Lung (tissue), 12 donors: ENCODE results near the gene ANKRD22. TPM values are rescaled to one million over a fixed set of nuclear protein-coding genes. Genes with fewer than 3 reads are reported as not detected.

Experiments
- ATAC-seq: fragments of 200-7000 bp; cut with Tn5 transposase; one replicate; pipeline ENCODE4 v1.9.1; 2020; ENCODE audit warnings: moderate number of reproducible peaks; ENCODE audit not compliant: insufficient read depth, low FRiP score
- DNase-seq, 3 donors: peaks; one replicate each; pipeline ENCODE4 v3.0.0-alpha.2; 2013 to 2017
- H3K27ac ChIP-seq, 2 donors: one replicate each; pipeline ENCODE4 v1.5.1; 2013; ENCODE audit warnings: mild to moderate bottlenecking in 2 of 2, moderate library complexity in 2 of 2, control low read depth in 1 of 2, inconsistent platforms in 1 of 2, low read depth in 1 of 2, low read length in 1 of 2
- H3K27me3 ChIP-seq, 3 donors: one replicate each; pipeline ENCODE4 v1.5.1; 2013; ENCODE audit warnings: low read length in 2 of 3; ENCODE audit not compliant: control insufficient read depth in 3 of 3, insufficient read depth in 3 of 3
- H3K36me3 ChIP-seq, 4 donors: one replicate each; pipeline ENCODE4 v1.5.1; 2013; ENCODE audit warnings: low read length in 4 of 4, mild to moderate bottlenecking in 1 of 4, moderate library complexity in 1 of 4; ENCODE audit not compliant: control insufficient read depth in 4 of 4, insufficient read depth in 4 of 4
- H3K4me1 ChIP-seq, 5 donors: one replicate each; pipeline ENCODE4 v1.5.1; 2013; ENCODE audit warnings: low read length in 5 of 5, mild to moderate bottlenecking in 2 of 5, moderate library complexity in 1 of 5; ENCODE audit not compliant: control insufficient read depth in 5 of 5, insufficient read depth in 5 of 5
- H3K4me3 ChIP-seq: one replicate; pipeline ENCODE4 v1.5.1; 2013; ENCODE audit warnings: mild to moderate bottlenecking, control low read depth, moderate library complexity
- H3K9ac ChIP-seq, 2 donors: one replicate each; pipeline ENCODE4 v1.5.1; 2013; ENCODE audit warnings: low read length in 2 of 2, control low read depth in 1 of 2; ENCODE audit not compliant: insufficient read depth in 1 of 2
- H3K9me3 ChIP-seq, 4 donors: one replicate each; pipeline ENCODE4 v1.5.1; 2013; ENCODE audit warnings: low read length in 3 of 4, mild to moderate bottlenecking in 1 of 4, moderate library complexity in 1 of 4; ENCODE audit not compliant: control insufficient read depth in 4 of 4, insufficient read depth in 3 of 4
- WGBS, 2 donors: extraction: QIAGEN DNeasy Blood & Tissue Kit; methylation state at CpG; one replicate each; pipeline ENCODE4 v1.1.7; 2013; 5-methylcytosine and 5-hydroxymethylcytosine counted together
- polyA plus RNA-seq, 2 donors: library from polyadenylated mRNA; stranded (reverse); fragments of 200-250 nt; gene quantifications; one replicate each; pipeline ENCODE4 v1.2.1, GENCODE V29; 2013
- total RNA-seq, 2 donors: library from RNA; depleted of rRNA in 1 of 2; stranded (reverse); fragments of >200 nt in 1 of 2; gene quantifications; one replicate each; pipeline ENCODE4 v1.2.1, GENCODE V29; 2014 to 2021
- TF ChIP-seq, protein P1 (sequence below): IDR thresholded peaks from 2 replicates; pipeline ENCODE4 v1.5.1; 2012; ENCODE audit warnings: mild to moderate bottlenecking; ENCODE audit errors: control extremely low read depth, extremely low read depth
- donor health status: control.
- donor health status: control.
- donor health status: Bipolar disorder and iron deficiency.
- donor health status: healthy.
- donor health status: DM: yes; HTN: yes; CAD: no.

Gene ANKRD22
- total and polyA plus RNA-seq, 4 donors = 1.1 to 23.1 (median 3.4) TPM

GRCh38 chr10:88781206-88781605 is 70.4 kb downstream of the ANKRD22 start:
- H3K9ac ChIP-seq = no peak overlapping the region
- no peaks in the 10 kb centered on the region for H3K27me3 ChIP-seq
- H3K27ac ChIP-seq = no peak overlapping the region
- TF ChIP-seq, protein P1, sequence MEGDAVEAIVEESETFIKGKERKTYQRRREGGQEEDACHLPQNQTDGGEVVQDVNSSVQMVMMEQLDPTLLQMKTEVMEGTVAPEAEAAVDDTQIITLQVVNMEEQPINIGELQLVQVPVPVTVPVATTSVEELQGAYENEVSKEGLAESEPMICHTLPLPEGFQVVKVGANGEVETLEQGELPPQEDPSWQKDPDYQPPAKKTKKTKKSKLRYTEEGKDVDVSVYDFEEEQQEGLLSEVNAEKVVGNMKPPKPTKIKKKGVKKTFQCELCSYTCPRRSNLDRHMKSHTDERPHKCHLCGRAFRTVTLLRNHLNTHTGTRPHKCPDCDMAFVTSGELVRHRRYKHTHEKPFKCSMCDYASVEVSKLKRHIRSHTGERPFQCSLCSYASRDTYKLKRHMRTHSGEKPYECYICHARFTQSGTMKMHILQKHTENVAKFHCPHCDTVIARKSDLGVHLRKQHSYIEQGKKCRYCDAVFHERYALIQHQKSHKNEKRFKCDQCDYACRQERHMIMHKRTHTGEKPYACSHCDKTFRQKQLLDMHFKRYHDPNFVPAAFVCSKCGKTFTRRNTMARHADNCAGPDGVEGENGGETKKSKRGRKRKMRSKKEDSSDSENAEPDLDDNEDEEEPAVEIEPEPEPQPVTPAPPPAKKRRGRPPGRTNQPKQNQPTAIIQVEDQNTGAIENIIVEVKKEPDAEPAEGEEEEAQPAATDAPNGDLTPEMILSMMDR = no peak
- ATAC-seq (no peak), DNase-seq (no peak)
- no peak overlapping the region for H3K4me3 ChIP-seq
- no peaks in the 10 kb centered on the region for H3K4me1 ChIP-seq
- no peaks in the 10 kb centered on the region for H3K9me3 ChIP-seq
- no peaks in the 10 kb centered on the region for H3K36me3 ChIP-seq
- WGBS, 2 donors = 70 to 83% methylated on average over 2 of the region's 2 CpGs

Other genes starting within 250 kb of the ANKRD22 start
- not detected for gene LIPF, start 187.4 kb downstream of the ANKRD22 start, total RNA-seq
- gene LIPF, start 187.4 kb downstream of the ANKRD22 start, polyA plus RNA-seq = under 1 TPM in 1 of 2 donors, not detected in 1; 0.22 TPM
- not detected for gene LIPK, start 145.6 kb downstream of the ANKRD22 start, total RNA-seq
- not detected for gene LIPK, start 145.6 kb downstream of the ANKRD22 start, polyA plus RNA-seq
- under 1 TPM; 0.34 to 0.55 TPM for gene LIPN, start 91.8 kb downstream of the ANKRD22 start, total RNA-seq
- 1 to 10 TPM in 1 of 2 donors, not detected in 1; 2.6 TPM for gene LIPN, start 91.8 kb downstream of the ANKRD22 start, polyA plus RNA-seq
- not detected for gene LIPM, start 49.1 kb downstream of the ANKRD22 start, total RNA-seq
- gene LIPM, start 49.1 kb downstream of the ANKRD22 start, polyA plus RNA-seq = not detected
- 10 to 100 TPM in 1 of 2 donors, 1 to 10 TPM in 1; 7.4 to 24.5 TPM for gene STAMBPL1, start 28.4 kb upstream of the ANKRD22 start, total RNA-seq
- 1 to 10 TPM; 1.7 to 2.7 TPM for gene STAMBPL1, start 28.4 kb upstream of the ANKRD22 start, polyA plus RNA-seq
- gene ACTA2, start 100.9 kb upstream of the ANKRD22 start, total RNA-seq = 100 to 1,000 TPM; 291 to 485 TPM
- gene ACTA2, start 100.9 kb upstream of the ANKRD22 start, polyA plus RNA-seq = 100 to 1,000 TPM; 186 to 206 TPM
- 10 to 100 TPM; 35.1 to 74.7 TPM for gene FAS, start 139.0 kb upstream of the ANKRD22 start, total RNA-seq
- 10 to 100 TPM; 10.5 to 37.5 TPM for gene FAS, start 139.0 kb upstream of the ANKRD22 start, polyA plus RNA-seq